HEK293T (cell line): Measurements from ENCODE around the gene COPB2.
"Not testable (repeated sequence)": the region's sequence is repeated elsewhere in the genome, so short reads cannot be mapped to it uniquely, and the experiment has no call there.

ENCODE experiments used
- CTBP1 ChIP-seq: fragments of 450-650 bp; IDR thresholded peaks from 2 replicates; pipeline ENCODE4 v1.6.1; 2016; ENCODE audit warnings: borderline replicate concordance
- ELF4 ChIP-seq: fragments of 450-650 bp; IDR thresholded peaks from 2 replicates; pipeline ENCODE4 v1.6.1; 2017; ENCODE audit warnings: antibody characterized with exemption
- FOXK2 ChIP-seq: fragments of 450-650 bp; IDR thresholded peaks from 2 replicates; pipeline ENCODE4 v1.6.1; 2016; ENCODE audit warnings: mild to moderate bottlenecking
- FOXM1 ChIP-seq: fragments of 450-650 bp; IDR thresholded peaks from 2 replicates; pipeline ENCODE4 v1.6.1; 2017; ENCODE audit warnings: mild to moderate bottlenecking, borderline replicate concordance
- PKNOX1 ChIP-seq: fragments of 450-650 bp; IDR thresholded peaks from 2 replicates; pipeline ENCODE4 v1.6.1; 2016
- SP1 ChIP-seq: fragments of 450-650 bp; IDR thresholded peaks from 2 replicates; pipeline ENCODE4 v1.6.1; 2017
- SUZ12 ChIP-seq: fragments of 450-650 bp; IDR thresholded peaks from 2 replicates; pipeline ENCODE4 v1.6.1; 2016; ENCODE audit warnings: mild to moderate bottlenecking
- TARDBP ChIP-seq: fragments of 450-650 bp; IDR thresholded peaks from 2 replicates; pipeline ENCODE4 v1.6.1; 2016
- ZNF384 ChIP-seq: fragments of 450-650 bp; IDR thresholded peaks from 2 replicates; pipeline ENCODE4 v1.6.1; 2016

- not testable (repeated sequence) for TF ChIP-seq FOXK2, FOXM1, PKNOX1, SP1, SUZ12, ELF4, TARDBP, CTBP1, ZNF384
These were observed 23.4 kb upstream of the COPB2 start for GRCh38 chr3:139412891-139413290.
